Retinal pigment epithelial cell (primary cell): ENCODE results near the gene DDX17.
A peak's percentile ranks its signal among the peaks of the same experiment; 100 is the strongest.

Experiments used
- DNase-seq: peaks from one replicate; pipeline ENCODE4 v3.0.0-alpha.2; 2010; ENCODE audit warnings: low read depth
- H3K4me3 ChIP-seq: 2 replicates; pipeline ENCODE4 v1.5.1; 2011; ENCODE audit warnings: mild to moderate bottlenecking, low read length, control low read depth, moderate library complexity
- CTCF ChIP-seq: conservative IDR thresholded peaks from 2 replicates; pipeline ENCODE4 v1.5.1; 2011; ENCODE audit warnings: low read depth, low read length, control low read depth, inconsistent platforms

Gene DDX17

GRCh38 chr22:38465673-38466490, 40.2 kb downstream of the DDX17 start:
- no peak for DNase-seq
- H3K4me3 ChIP-seq = no peak overlapping the region
- TF ChIP-seq CTCF = no peak

GRCh38 chr22:38464992-38465672, 41.0 kb downstream of the DDX17 start:
- no peak overlapping the region for H3K4me3 ChIP-seq
- DNase-seq = no peak
- no peak for TF ChIP-seq CTCF

- H3K4me3 ChIP-seq = no peak overlapping the region
- DNase-seq = no peak
- TF ChIP-seq CTCF = no peak
Observed at GRCh38 chr22:38462960-38463784, 42.9 kb downstream of the DDX17 start.

- H3K4me3 ChIP-seq = peak overlapping the region; percentile 14
- DNase-seq = peak; percentile 58
- TF ChIP-seq CTCF = no peak
Observed at GRCh38 chr22:38461414-38462081, 44.6 kb downstream of the DDX17 start.

GRCh38 chr22:38461057-38461413, 45.1 kb downstream of the DDX17 start:
- no peak for TF ChIP-seq CTCF
- DNase-seq = no peak
- H3K4me3 ChIP-seq = peak overlapping the region; percentile 14

GRCh38 chr22:38460426-38460840, 45.7 kb downstream of the DDX17 start:
- no peak for TF ChIP-seq CTCF

More at GRCh38 chr22:38460426-38460840, 45.7 kb downstream of the DDX17 start:
- DNase-seq = no peak
- no peak overlapping the region for H3K4me3 ChIP-seq
